Pancreas (tissue), 10 donors: ENCODE measurements around the gene PTPN14. TPM values are rescaled to one million over a fixed set of nuclear protein-coding genes. Genes with fewer than 3 reads are reported as not detected.
"Not testable (repeated sequence)": the region's sequence is repeated elsewhere in the genome, so short reads cannot be mapped to it uniquely, and the experiment has no call there.

Source experiments
- ATAC-seq, 4 donors: fragments of 200-7000 bp; cut with Tn5 transposase; one replicate each; pipeline versions ENCODE4 v1.8.0 to v1.9.1; 2020; ENCODE audit warnings: mild to moderate bottlenecking in 4 of 4, moderate library complexity in 4 of 4
- DNase-seq, 6 donors: peaks; one replicate each; pipeline ENCODE4 v3.0.0-alpha.2; 2020
- FAIRE-seq: peaks from 2 replicates; lab custom pipeline; 2012; peaks lifted over from hg19 to GRCh38; lab: Jason Lieb, UNC
- H3K27ac ChIP-seq, 4 donors: fragments of 200-600 bp; sonication (generic); 1 replicate in 3 of 4; 2 replicates in 1 of 4; pipeline versions ENCODE4 v1.5.0 to v1.8.0; 2020
- H3K27me3 ChIP-seq, 4 donors: fragments of 200-600 bp; one replicate each; pipeline ENCODE4 v1.8.0; 2021
- H3K36me3 ChIP-seq, 3 donors: fragments of 200-600 bp; sonication (generic) in 1 of 3; one replicate each; pipeline versions ENCODE4 v1.5.0 to v1.8.0; 2020 to 2021
- H3K4me1 ChIP-seq, 3 donors: fragments of 200-600 bp; one replicate each; pipeline ENCODE4 v1.8.0; 2021
- H3K4me3 ChIP-seq, 4 donors: fragments of 200-600 bp; sonication (generic) in 2 of 4; one replicate each; pipeline versions ENCODE4 v1.5.0 to v1.8.0; 2020 to 2021
- H3K9me3 ChIP-seq, 4 donors: fragments of 200-600 bp; one replicate each; pipeline ENCODE4 v1.8.0; 2021
- WGBS, 2 donors: extraction: QIAGEN DNeasy Blood & Tissue Kit; methylation state at CpG; one replicate each; pipeline ENCODE4 v1.1.7; 2013; 5-methylcytosine and 5-hydroxymethylcytosine counted together
- intact Hi-C, 3 donors: fragments of 100-400 bp; cut with DNase I; formaldehyde crosslinking; loops; one replicate each; pipeline versions ENCODE4 v1.11.1 to v1.14.2; 2022
- polyA plus RNA-seq, 2 donors: library from polyadenylated mRNA; stranded (reverse); fragments of 200-250 nt; gene quantifications; one replicate each; pipeline ENCODE4 v1.2.3, GENCODE V29; 2013
- total RNA-seq, 6 donors: library from RNA; stranded (reverse); fragmentation: NEBNext Ultra II Directional in 4 of 6; extraction: Animal tissue kit (Norgen Biotek cat#: 25700) in 4 of 6; gene quantifications; one replicate each; pipeline versions ENCODE4 v1.2.1 to v1.2.4, GENCODE V29; 2021 to 2023
- TF ChIP-seq, protein P1 (sequence below), 4 donors: fragments of 200-600 bp; sonication (generic) in 3 of 4; IDR thresholded peaks; one replicate each; pipeline versions ENCODE4 v1.5.0 to v1.8.0; 2021; ENCODE audit warnings: antibody characterized with exemption in 4 of 4
- donor health status: healthy with polysubstance abuse.
- donor health status: DM: no; HTN: no; CAD: no; lungs with moderate emphysema.
- donor health status: DM: no; HTN: no; CAD: no.
- donor health status: control.
- donor health status: control.
- donor health status: Bipolar disorder and iron deficiency.
- donor health status: DM: yes; HTN: yes; CAD: no.
- donor health status: DM: no; HTN: no; CAD: no.
- donor health status: DM: no; HTN: no; CAD: no.
- donor health status: DM: yes; HTN: yes; CAD: no.

The PTPN14 gene
- total and polyA plus RNA-seq, 8 donors = 1.9 to 17.5 (median 11.5) TPM

- Histone ChIP-seq H3K9me3 (no peaks in the 10 kb centered on the region), H3K4me3 (no peak overlapping the region), H3K27me3 (no peaks in the 10 kb centered on the region), H3K4me1 (peaks cover 17 to 20% (median 19%) of the 10 kb centered on the region in 3 donors), H3K36me3 (no peaks in the 10 kb centered on the region), H3K27ac (no peak overlapping the region)
- 84 to 85% methylated on average over 5 of the region's 5 CpGs for WGBS, 2 donors
- intact Hi-C loops = no loop called here
- ATAC-seq (no peak), FAIRE-seq (no peak), DNase-seq (no peak)
- TF ChIP-seq, protein P1, sequence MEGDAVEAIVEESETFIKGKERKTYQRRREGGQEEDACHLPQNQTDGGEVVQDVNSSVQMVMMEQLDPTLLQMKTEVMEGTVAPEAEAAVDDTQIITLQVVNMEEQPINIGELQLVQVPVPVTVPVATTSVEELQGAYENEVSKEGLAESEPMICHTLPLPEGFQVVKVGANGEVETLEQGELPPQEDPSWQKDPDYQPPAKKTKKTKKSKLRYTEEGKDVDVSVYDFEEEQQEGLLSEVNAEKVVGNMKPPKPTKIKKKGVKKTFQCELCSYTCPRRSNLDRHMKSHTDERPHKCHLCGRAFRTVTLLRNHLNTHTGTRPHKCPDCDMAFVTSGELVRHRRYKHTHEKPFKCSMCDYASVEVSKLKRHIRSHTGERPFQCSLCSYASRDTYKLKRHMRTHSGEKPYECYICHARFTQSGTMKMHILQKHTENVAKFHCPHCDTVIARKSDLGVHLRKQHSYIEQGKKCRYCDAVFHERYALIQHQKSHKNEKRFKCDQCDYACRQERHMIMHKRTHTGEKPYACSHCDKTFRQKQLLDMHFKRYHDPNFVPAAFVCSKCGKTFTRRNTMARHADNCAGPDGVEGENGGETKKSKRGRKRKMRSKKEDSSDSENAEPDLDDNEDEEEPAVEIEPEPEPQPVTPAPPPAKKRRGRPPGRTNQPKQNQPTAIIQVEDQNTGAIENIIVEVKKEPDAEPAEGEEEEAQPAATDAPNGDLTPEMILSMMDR (IDR thresholded peaks at IDR 0.05) = no peak
Measured at GRCh38 chr1:214513394-214513793, 38.0 kb downstream of the PTPN14 start.

- Histone ChIP-seq H3K27ac (no peak overlapping the region), H3K27me3 (no peaks in the 10 kb centered on the region), H3K9me3 (no peaks in the 10 kb centered on the region), H3K36me3 (no peaks in the 10 kb centered on the region), H3K4me1 (peaks cover 11 to 24% (median 12%) of the 10 kb centered on the region in 3 donors), H3K4me3 (no peak overlapping the region)
- no peak for DNase-seq
- 86 to 94% methylated on average over 1 of the region's 1 CpG for WGBS, 2 donors
- TF ChIP-seq, protein P1 (IDR thresholded peaks at IDR 0.05) = no peak
- FAIRE-seq = no peak
- intact Hi-C loops = no loop called here
- ATAC-seq = no peak
Measured at GRCh38 chr1:214511639-214511998, 39.8 kb downstream of the PTPN14 start.

GRCh38 chr1:214510914-214511638, 40.3 kb downstream of the PTPN14 start:
- WGBS, 2 donors = 92 to 95% methylated on average over 6 of the region's 6 CpGs
- TF ChIP-seq, protein P1 (IDR thresholded peaks at IDR 0.05) = no peak

GRCh38 chr1:214510477-214510876, 40.9 kb downstream of the PTPN14 start:
- TF ChIP-seq, protein P1 (IDR thresholded peaks at IDR 0.05) = no peak
- ATAC-seq = no peak
- no peak overlapping the region for H3K27ac ChIP-seq
- DNase-seq = no peak
- H3K9me3 ChIP-seq = no peaks in the 10 kb centered on the region
- no peak overlapping the region for H3K4me3 ChIP-seq
- H3K4me1 ChIP-seq = peaks cover under 1 to 17% (median 7%) of the 10 kb centered on the region in 3 donors
- FAIRE-seq = no peak
- no peaks in the 10 kb centered on the region for H3K27me3 ChIP-seq
- H3K36me3 ChIP-seq = no peaks in the 10 kb centered on the region
- intact Hi-C loops = no loop called here

More at GRCh38 chr1:214510914-214511638, 40.3 kb downstream of the PTPN14 start:
- H3K27ac ChIP-seq = no peak overlapping the region
- no peaks in the 10 kb centered on the region for H3K27me3 ChIP-seq
- intact Hi-C loops = no loop called here
- no peak overlapping the region for H3K4me3 ChIP-seq
- ATAC-seq (no peak), DNase-seq (no peak), FAIRE-seq (no peak)
- H3K36me3 ChIP-seq = no peaks in the 10 kb centered on the region
- H3K4me1 ChIP-seq = peaks cover 6 to 23% (median 13%) of the 10 kb centered on the region in 3 donors
- no peaks in the 10 kb centered on the region for H3K9me3 ChIP-seq

GRCh38 chr1:214509622-214510021, 41.8 kb downstream of the PTPN14 start:
- FAIRE-seq, H3K27me3 ChIP-seq, intact Hi-C loops, H3K9me3 ChIP-seq, ATAC-seq, H3K4me3 ChIP-seq, H3K27ac ChIP-seq, H3K36me3 ChIP-seq, DNase-seq: not testable (repeated sequence)
- 96 to 98% methylated on average over 3 of the region's 3 CpGs for WGBS, 2 donors
- H3K4me1 ChIP-seq = peaks cover 0 to 13% (median 5%) of the 10 kb centered on the region in 3 donors
